GM18507 (cell line): ENCODE measurements around the gene CCDC136.

Experiments used
- DNase-seq: peaks from one replicate; pipeline ENCODE4 v3.0.0; 2011; ENCODE audit warnings: low read depth; ENCODE audit not compliant: insufficient read length; ENCODE audit errors: extremely low spot score
- FAIRE-seq: peaks from 2 replicates; lab custom pipeline; 2011; peaks lifted over from hg19 to GRCh38; lab: Jason Lieb, UNC

CCDC136 gene

GRCh38 chr7:128856001-128856718 lies 64.4 kb downstream of the CCDC136 start:
- FAIRE-seq: no peak
- no peak for DNase-seq

GRCh38 chr7:128858380-128859231 lies 66.8 kb downstream of the CCDC136 start:
- FAIRE-seq (no peak), DNase-seq (no peak)

- DNase-seq: no peak
- no peak for FAIRE-seq
Observed at GRCh38 chr7:128859232-128860157, 67.7 kb downstream of the CCDC136 start.

- no peak for FAIRE-seq
- no peak for DNase-seq
Observed at GRCh38 chr7:128860158-128861073, 68.6 kb downstream of the CCDC136 start.

GRCh38 chr7:128861957-128862570 lies 70.3 kb downstream of the CCDC136 start:
- FAIRE-seq: no peak
- no peak for DNase-seq

- peak; percentile 97 for FAIRE-seq
- peak; percentile 99 for DNase-seq
Observed at GRCh38 chr7:128862571-128863432, 71.0 kb downstream of the CCDC136 start, which contains the start of gene ATP6V1F. Gene ATP6V1F (plus strand): TSS chr7:128862856. CDS start chr7:128862905, 49 bp downstream.

GRCh38 chr7:128863433-128863989 lies 71.7 kb downstream of the CCDC136 start:
- FAIRE-seq (peak; percentile 33), DNase-seq (peak; percentile 55)

GRCh38 chr7:128865303-128865702 lies 73.5 kb downstream of the CCDC136 start:
- FAIRE-seq (no peak), DNase-seq (no peak)

- DNase-seq (no peak), FAIRE-seq (no peak)
Observed at GRCh38 chr7:128865996-128866877, 74.5 kb downstream of the CCDC136 start.

GRCh38 chr7:128867241-128867640 lies 75.5 kb downstream of the CCDC136 start:
- no peak for DNase-seq
- no peak for FAIRE-seq

GRCh38 chr7:128867842-128868623 lies 76.3 kb downstream of the CCDC136 start:
- FAIRE-seq: no peak
- DNase-seq: no peak

GRCh38 chr7:128868624-128869137 lies 76.9 kb downstream of the CCDC136 start:
- FAIRE-seq (no peak), DNase-seq (no peak)

- no peak for FAIRE-seq
Observed at GRCh38 chr7:128869138-128869943, 77.6 kb downstream of the CCDC136 start.

GRCh38 chr7:128869944-128870285 lies 78.1 kb downstream of the CCDC136 start:
- DNase-seq (no peak), FAIRE-seq (no peak)

More at GRCh38 chr7:128869138-128869943, 77.6 kb downstream of the CCDC136 start:
- DNase-seq: peak; percentile 25
